ENCODE data around the gene UBE2M.
"Not testable (repeated sequence)": the region's sequence is repeated elsewhere in the genome, so short reads cannot be mapped to it uniquely, and the experiment has no call there.

- not testable (repeated sequence) for TF ChIP-seq POLR2A (IDR thresholded peaks at IDR 0.05); CTCF (IDR thresholded peaks at IDR 0.05 in 8 of 11, conservative IDR thresholded peaks at IDR 0.05 in 3 of 11)
These were observed 50.7 kb downstream of the UBE2M start for GRCh38 chr19:58507602-58508223.
